ENCODE data around the gene ALK.

ALK gene

DNA sequence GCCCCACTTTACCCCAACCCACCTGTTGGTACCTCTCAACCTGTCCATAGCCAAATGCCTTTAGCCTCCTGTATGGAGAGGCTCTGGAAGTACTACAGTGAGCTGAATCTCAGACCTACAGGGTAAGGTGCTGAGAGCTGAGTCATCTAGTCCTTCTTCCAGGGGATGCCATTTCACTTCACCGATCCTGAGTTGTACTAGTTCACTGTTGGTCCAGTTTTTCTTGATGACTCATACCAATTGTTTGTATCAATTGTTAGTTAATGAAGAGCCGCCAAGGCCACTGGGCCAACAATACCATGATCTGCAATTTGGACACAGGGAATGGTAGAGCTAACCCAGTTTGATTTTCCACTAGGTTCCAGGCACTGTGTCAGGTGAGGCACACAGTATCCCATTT is 549.2 kb downstream of the ALK start:
- Mint-ChIP-seq H3K4me1 (ENCODE audit: low read depth) (no peaks in the 10 kb centered on the region), H3K4me3 (no peak overlapping the region), H3K9me3 (no peaks in the 10 kb centered on the region), H3K27me3 (peaks cover 8% of the 10 kb centered on the region), H3K27ac (no peak overlapping the region), H3K36me3 (ENCODE audit: low read depth) (no peaks in the 10 kb centered on the region)
- intact Hi-C loops (cut with micrococcal nuclease) = no loop called here

DNA sequence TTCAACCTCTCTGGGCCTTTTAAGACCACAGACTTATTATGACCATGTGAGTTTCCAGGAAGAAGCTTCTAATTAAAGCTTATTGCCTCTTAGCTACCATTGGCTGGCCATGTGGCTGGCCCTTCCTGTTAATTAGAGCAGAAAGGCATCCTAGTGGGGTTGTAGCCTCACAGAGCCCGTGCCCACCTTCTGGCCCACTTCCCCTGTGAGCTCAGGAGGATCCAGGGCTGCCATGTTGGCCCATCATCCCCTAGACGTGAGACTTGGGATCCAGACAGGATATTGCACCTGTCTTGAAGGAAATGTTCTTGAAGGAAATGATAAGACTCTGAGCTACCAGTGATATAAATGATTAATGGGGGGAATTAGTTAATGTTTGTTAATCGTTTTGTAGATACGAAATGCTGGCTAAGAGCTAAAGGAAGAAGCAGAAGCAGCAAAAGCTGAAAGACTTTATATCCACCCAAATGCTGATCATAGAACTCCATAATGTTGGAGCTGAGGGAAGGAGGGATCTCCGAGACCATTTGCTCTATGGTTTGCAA is 550.7 kb downstream of the ALK start:
- intact Hi-C loops (cut with micrococcal nuclease) = no loop called here
- Mint-ChIP-seq H3K27me3 (peaks cover 9% of the 10 kb centered on the region), H3K4me3 (no peak overlapping the region), H3K27ac (no peak overlapping the region), H3K36me3 (ENCODE audit: low read depth) (no peaks in the 10 kb centered on the region), H3K9me3 (no peaks in the 10 kb centered on the region), H3K4me1 (ENCODE audit: low read depth) (no peaks in the 10 kb centered on the region)

DNA sequence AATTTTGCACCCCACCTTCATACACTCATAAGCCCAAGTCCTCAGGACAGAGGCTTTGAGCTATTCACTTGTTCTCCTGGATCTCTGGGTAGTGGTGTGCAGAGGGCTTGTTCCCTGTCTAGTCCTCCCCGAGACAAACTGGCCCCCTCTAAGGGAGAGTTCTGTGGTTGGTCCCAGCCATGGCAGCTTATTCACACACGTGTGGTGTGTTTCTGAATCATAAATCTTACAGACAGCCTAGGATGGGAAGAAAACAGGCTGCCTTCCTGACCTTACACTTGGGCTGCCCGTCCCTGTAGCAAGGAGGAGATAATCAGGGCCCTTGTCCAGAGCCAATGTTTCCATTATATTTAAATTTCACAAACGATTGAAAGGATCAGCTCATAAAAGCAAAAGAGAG is 551.2 kb downstream of the ALK start:
- Mint-ChIP-seq H3K27ac (no peak overlapping the region), H3K9me3 (no peaks in the 10 kb centered on the region), H3K27me3 (peaks cover 9% of the 10 kb centered on the region), H3K4me1 (ENCODE audit: low read depth) (no peaks in the 10 kb centered on the region), H3K36me3 (ENCODE audit: low read depth) (no peaks in the 10 kb centered on the region), H3K4me3 (no peak overlapping the region)
- intact Hi-C loops (cut with micrococcal nuclease) = no loop called here

DNA sequence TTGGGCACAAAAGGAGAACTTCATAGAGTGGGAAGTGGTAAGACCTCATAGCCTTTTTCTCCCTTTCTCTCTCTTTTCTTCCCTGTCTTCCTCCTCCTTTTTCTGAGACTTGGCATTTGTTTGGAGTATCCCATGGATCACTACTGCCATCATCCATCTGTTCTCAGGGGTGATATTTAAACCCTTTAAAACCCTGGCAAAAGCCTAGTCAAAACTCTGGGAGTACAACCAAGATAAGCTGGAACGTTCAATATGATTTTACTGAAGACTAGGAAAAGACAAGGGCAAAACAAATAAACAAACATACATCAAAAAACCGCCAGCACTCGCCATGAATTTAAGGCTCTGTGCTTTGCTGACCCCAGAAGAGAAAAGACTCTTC is 552.7 kb downstream of the ALK start:
- intact Hi-C loops (cut with micrococcal nuclease) = no loop called here
- Mint-ChIP-seq H3K9me3 (no peaks in the 10 kb centered on the region), H3K4me1 (ENCODE audit: low read depth) (no peaks in the 10 kb centered on the region), H3K4me3 (no peak overlapping the region), H3K27me3 (peaks cover 6% of the 10 kb centered on the region), H3K27ac (no peak overlapping the region), H3K36me3 (ENCODE audit: low read depth) (no peaks in the 10 kb centered on the region)

GRCh38 chr2:29367986-29368658 is 553.3 kb downstream of the ALK start:
- Mint-ChIP-seq H3K4me1 (ENCODE audit: low read depth) (no peaks in the 10 kb centered on the region), H3K4me3 (no peak overlapping the region), H3K36me3 (ENCODE audit: low read depth) (no peaks in the 10 kb centered on the region), H3K9me3 (no peaks in the 10 kb centered on the region), H3K27me3 (peaks cover 6% of the 10 kb centered on the region), H3K27ac (no peak overlapping the region)
- intact Hi-C loops (cut with micrococcal nuclease) = no loop called here

GRCh38 chr2:29363111-29363510 is 558.3 kb downstream of the ALK start:
- Mint-ChIP-seq H3K27me3 (peaks cover 3% of the 10 kb centered on the region), H3K4me1 (ENCODE audit: low read depth) (no peaks in the 10 kb centered on the region), H3K4me3 (no peak overlapping the region), H3K36me3 (ENCODE audit: low read depth) (no peaks in the 10 kb centered on the region), H3K9me3 (no peaks in the 10 kb centered on the region), H3K27ac (no peak overlapping the region)
- intact Hi-C loops (cut with micrococcal nuclease) = no loop called here

DNA sequence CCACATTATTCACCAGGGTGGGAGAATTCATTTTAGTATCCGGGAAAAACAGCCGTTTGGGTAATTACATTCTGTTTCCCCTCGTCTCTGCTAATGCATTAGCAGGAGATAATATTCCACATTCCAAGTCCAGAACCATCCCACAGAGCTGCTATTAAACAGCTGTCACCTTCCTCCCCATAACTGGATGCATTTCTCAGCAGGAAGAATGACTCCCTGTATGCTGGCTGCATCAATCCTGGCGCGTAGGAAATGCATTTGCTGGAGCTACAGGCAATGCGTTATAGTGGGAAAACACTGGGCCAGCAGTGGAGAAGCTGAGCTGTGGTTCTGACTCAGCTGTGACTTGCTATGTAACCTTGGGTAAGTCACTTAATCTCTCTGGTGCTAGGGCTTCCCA is 560.2 kb downstream of the ALK start:
- Mint-ChIP-seq H3K36me3 (ENCODE audit: low read depth) (no peaks in the 10 kb centered on the region), H3K27ac (no peak overlapping the region), H3K9me3 (no peaks in the 10 kb centered on the region), H3K4me3 (no peak overlapping the region), H3K4me1 (ENCODE audit: low read depth) (no peaks in the 10 kb centered on the region), H3K27me3 (peaks cover 1% of the 10 kb centered on the region)
- intact Hi-C loops (cut with micrococcal nuclease) = no loop called here

GRCh38 chr2:29360016-29360784 is 561.2 kb downstream of the ALK start:
- intact Hi-C loops (cut with micrococcal nuclease) = no loop called here
- Mint-ChIP-seq H3K36me3 (ENCODE audit: low read depth) (no peaks in the 10 kb centered on the region), H3K4me3 (no peak overlapping the region), H3K27ac (no peak overlapping the region), H3K27me3 (peaks cover 1% of the 10 kb centered on the region), H3K9me3 (no peaks in the 10 kb centered on the region), H3K4me1 (ENCODE audit: low read depth) (no peaks in the 10 kb centered on the region)

- Mint-ChIP-seq H3K9me3 (no peaks in the 10 kb centered on the region), H3K36me3 (ENCODE audit: low read depth) (no peaks in the 10 kb centered on the region), H3K4me3 (no peak overlapping the region), H3K27me3 (peaks cover 3% of the 10 kb centered on the region), H3K4me1 (ENCODE audit: low read depth) (no peaks in the 10 kb centered on the region), H3K27ac (no peak overlapping the region)
- intact Hi-C loops (cut with micrococcal nuclease) = no loop called here
These were observed 567.9 kb downstream of the ALK start for GRCh38 chr2:29353403-29353991.

- intact Hi-C loops (cut with micrococcal nuclease) = no loop called here
- Mint-ChIP-seq H3K27ac (no peak overlapping the region), H3K4me1 (ENCODE audit: low read depth) (no peaks in the 10 kb centered on the region), H3K27me3 (peaks cover 3% of the 10 kb centered on the region), H3K9me3 (no peaks in the 10 kb centered on the region), H3K36me3 (ENCODE audit: low read depth) (no peaks in the 10 kb centered on the region), H3K4me3 (no peak overlapping the region)
These were observed 569.3 kb downstream of the ALK start for GRCh38 chr2:29351916-29352591.

GRCh38 chr2:29351248-29351647 is 570.1 kb downstream of the ALK start:
- intact Hi-C loops (cut with micrococcal nuclease) = no loop called here
- Mint-ChIP-seq H3K36me3 (ENCODE audit: low read depth) (no peaks in the 10 kb centered on the region), H3K9me3 (no peaks in the 10 kb centered on the region), H3K27ac (no peak overlapping the region), H3K27me3 (peaks cover 3% of the 10 kb centered on the region), H3K4me3 (no peak overlapping the region), H3K4me1 (ENCODE audit: low read depth) (no peaks in the 10 kb centered on the region)

- Mint-ChIP-seq H3K9me3 (no peaks in the 10 kb centered on the region), H3K4me1 (ENCODE audit: low read depth) (no peaks in the 10 kb centered on the region), H3K27ac (no peak overlapping the region), H3K36me3 (ENCODE audit: low read depth) (no peaks in the 10 kb centered on the region), H3K4me3 (no peak overlapping the region), H3K27me3 (peaks cover 3% of the 10 kb centered on the region)
- intact Hi-C loops (cut with micrococcal nuclease) = no loop called here
These were observed 571.9 kb downstream of the ALK start for GRCh38 chr2:29349316-29350030.

GRCh38 chr2:29347774-29348461 is 573.5 kb downstream of the ALK start:
- H3K4me3 Mint-ChIP-seq = no peak overlapping the region
- H3K36me3 Mint-ChIP-seq (ENCODE audit: low read depth) = no peaks in the 10 kb centered on the region
- H3K4me1 Mint-ChIP-seq (ENCODE audit: low read depth) = no peaks in the 10 kb centered on the region
- H3K27ac Mint-ChIP-seq = no peak overlapping the region
- no peaks in the 10 kb centered on the region for H3K9me3 Mint-ChIP-seq
- H3K27me3 Mint-ChIP-seq = peaks cover 2% of the 10 kb centered on the region
- intact Hi-C loops (cut with micrococcal nuclease) = no loop called here
